ENCODE measurements around the gene PDGFB.

GRCh38 chr22:39293766-39294368 lies 49.1 kb upstream of the PDGFB start:
- no peak for TF ChIP-seq POLR2A (IDR thresholded peaks at IDR 0.05)
- no peak for TF ChIP-seq CTCF (IDR thresholded peaks at IDR 0.05)
- no peak for TF ChIP-seq POLR2AphosphoS5 (IDR thresholded peaks at IDR 0.05)
- no peak for TF ChIP-seq EP300 (IDR thresholded peaks at IDR 0.05)
